OCI-LY7 (cell line): Measurements from ENCODE around the gene MAP4K1.

Experiments used
- CTCF ChIP-seq: fragments of 200-600 bp; sonication (generic); conservative IDR thresholded peaks from 2 replicates; pipeline ENCODE4 v1.5.1; 2014; ENCODE audit warnings: mild to moderate bottlenecking, antibody characterized with exemption, low read length, moderate library complexity, mixed read lengths
- EZH2phosphoT487 ChIP-seq: fragments of 200-600 bp; sonication (generic); IDR thresholded peaks from 2 replicates; pipeline ENCODE4 v1.6.1; 2018; ENCODE audit warnings: low read depth, borderline replicate concordance, mild to moderate bottlenecking, mixed run types, antibody characterized with exemption, low read length, moderate library complexity, mixed read lengths

GRCh38 chr19:38665219-38665931 lies 47.6 kb upstream of the MAP4K1 start:
- no peak for TF ChIP-seq CTCF
- TF ChIP-seq EZH2phosphoT487, result no peak
